Neuronal stem cell (in vitro differentiated cells): Measurements from ENCODE around the gene LRP1B.

Experiments
- DNase-seq: peaks from one replicate; pipeline ENCODE4 v3.0.0-alpha.2; 2013; ENCODE audit warnings: low spot score
- H2AFZ ChIP-seq: one replicate; pipeline ENCODE4 v1.6.1; 2013; ENCODE audit warnings: mild to moderate bottlenecking, low read length, inconsistent platforms
- H2AK5ac ChIP-seq: 2 replicates; pipeline ENCODE4 v1.6.1; 2013; ENCODE audit warnings: low read depth, mild to moderate bottlenecking, inconsistent platforms, low read length, moderate library complexity, mixed read lengths
- H2BK120ac ChIP-seq: 2 replicates; pipeline ENCODE4 v1.6.1; 2013; ENCODE audit warnings: low read depth, mild to moderate bottlenecking, inconsistent platforms, low read length, moderate library complexity, mixed read lengths
- H2BK12ac ChIP-seq: one replicate; pipeline ENCODE4 v1.6.1; 2013; ENCODE audit warnings: low read length, inconsistent platforms
- H2BK15ac ChIP-seq: 2 replicates; pipeline ENCODE4 v1.6.1; 2013; ENCODE audit warnings: mild to moderate bottlenecking, low read length, inconsistent platforms, mixed read lengths
- H2BK5ac ChIP-seq: one replicate; pipeline ENCODE4 v1.6.1; 2013; ENCODE audit warnings: inconsistent platforms, mild to moderate bottlenecking, low read length, moderate library complexity
- H3K14ac ChIP-seq: one replicate; pipeline ENCODE4 v1.6.1; 2013; ENCODE audit warnings: low read length, inconsistent platforms
- H3K18ac ChIP-seq: 2 replicates; pipeline ENCODE4 v1.6.1; 2013; ENCODE audit warnings: low read length, inconsistent platforms
- H3K23ac ChIP-seq: 2 replicates; pipeline ENCODE4 v1.6.1; 2013; ENCODE audit warnings: low read depth, mild to moderate bottlenecking, mixed read lengths, low read length, inconsistent platforms; ENCODE audit not compliant: poor library complexity
- H3K27ac ChIP-seq: replicated peaks from 3 replicates; pipeline ENCODE4 v1.5.1; 2013; ENCODE audit warnings: low read length, inconsistent platforms
- H3K27me3 ChIP-seq, 3 experiments: 2 replicates each; pipeline ENCODE4 v1.6.1; 2013; ENCODE audit warnings: low read length in 3 of 3, mild to moderate bottlenecking in 2 of 3, inconsistent platforms in 1 of 3, low read depth in 1 of 3, mixed read lengths in 1 of 3, moderate library complexity in 1 of 3; ENCODE audit not compliant: control insufficient read depth in 3 of 3, insufficient read depth in 3 of 3
- H3K36me3 ChIP-seq, 2 donors: replicated peaks in 1 of 2; 2 replicates each; pipeline ENCODE4 v1.6.1; 2013; ENCODE audit warnings: low read length in 2 of 2; ENCODE audit not compliant: control insufficient read depth in 2 of 2, insufficient read depth in 2 of 2
- H3K4ac ChIP-seq: 2 replicates; pipeline ENCODE4 v1.6.1; 2013; ENCODE audit warnings: inconsistent platforms, mild to moderate bottlenecking, low read length, moderate library complexity
- H3K4me1 ChIP-seq, 2 donors: 1 replicate in 1 of 2; 2 replicates in 1 of 2; pipeline ENCODE4 v1.6.1; 2013; ENCODE audit warnings: low read length in 2 of 2, low read depth in 1 of 2; ENCODE audit not compliant: control insufficient read depth in 2 of 2, insufficient read depth in 1 of 2
- H3K4me2 ChIP-seq: one replicate; pipeline ENCODE4 v1.6.1; 2013; ENCODE audit warnings: mild to moderate bottlenecking, low read length, inconsistent platforms; ENCODE audit not compliant: insufficient read depth, poor library complexity, severe bottlenecking
- H3K4me3 ChIP-seq, 2 donors: 2 replicates each; pipeline ENCODE4 v1.5.1; 2013; ENCODE audit warnings: low read length in 2 of 2, mild to moderate bottlenecking in 2 of 2, inconsistent platforms in 1 of 2, moderate library complexity in 1 of 2
- H3K79me1 ChIP-seq: one replicate; pipeline ENCODE4 v1.6.1; 2013; ENCODE audit warnings: low read depth, mild to moderate bottlenecking, inconsistent platforms, low read length, moderate library complexity
- H3K9ac ChIP-seq: one replicate; pipeline ENCODE4 v1.6.1; 2013; ENCODE audit warnings: mild to moderate bottlenecking, low read depth, low read length, inconsistent platforms; ENCODE audit not compliant: poor library complexity
- H3K9me3 ChIP-seq, 2 donors: replicated peaks in 1 of 2; 2 replicates each; pipeline versions ENCODE3 to v1.6.1; 2013; ENCODE audit warnings: low read length in 2 of 2, mild to moderate bottlenecking in 2 of 2, inconsistent platforms in 1 of 2, low read depth in 1 of 2, mixed read lengths in 1 of 2, moderate library complexity in 1 of 2; ENCODE audit not compliant: control insufficient read depth in 2 of 2, insufficient read depth in 1 of 2
- H4K8ac ChIP-seq: one replicate; pipeline ENCODE4 v1.6.1; 2013; ENCODE audit warnings: low read depth, mild to moderate bottlenecking, inconsistent platforms, low read length, moderate library complexity
- H4K91ac ChIP-seq: one replicate; pipeline ENCODE4 v1.6.1; 2013; ENCODE audit warnings: low read length, low read depth, mild to moderate bottlenecking, inconsistent platforms; ENCODE audit not compliant: poor library complexity
- WGBS, 2 donors: extraction: QIAGEN DNeasy Blood & Tissue Kit; methylation state at CpG; one replicate each; pipeline ENCODE4 v1.1.7; 2013; ENCODE audit warnings: missing lambda C conversion rate in 2 of 2, mixed read lengths in 1 of 2; ENCODE audit not compliant: insufficient read length in 2 of 2, insufficient replicate concordance in 1 of 2; ENCODE audit errors: extremely low coverage in 2 of 2; 5-methylcytosine and 5-hydroxymethylcytosine counted together

Gene LRP1B

DNA sequence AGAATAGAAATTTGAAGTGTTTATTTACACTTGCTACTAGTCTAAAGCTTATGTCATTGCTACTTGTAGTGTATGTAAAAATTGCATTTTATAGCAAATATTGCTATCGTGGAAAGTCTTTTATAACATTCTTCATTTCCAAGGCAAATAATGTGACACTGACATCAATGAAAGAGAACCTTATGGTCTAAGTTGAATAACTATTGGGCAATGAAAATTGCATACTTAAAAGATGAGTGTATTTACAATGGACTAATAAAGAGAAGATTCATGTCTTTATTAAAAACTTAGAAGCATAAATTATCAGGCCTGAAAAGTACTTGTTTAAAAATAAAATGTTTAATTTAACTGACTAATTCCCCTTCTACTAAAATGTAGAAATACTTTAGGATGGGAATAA lies 82.2 kb downstream of the LRP1B start:
- Histone ChIP-seq H3K27ac (no peak overlapping the region), H3K27me3 (no peaks in the 10 kb centered on the region), H3K4me3 (no peak overlapping the region), H3K9ac (no peak overlapping the region), H2BK12ac (no peak overlapping the region), H2AK5ac (no peak overlapping the region), H4K91ac (no peak overlapping the region), H2BK120ac (no peak overlapping the region), H3K4me2 (no peak overlapping the region), H2AFZ (no peak overlapping the region), H3K9me3 (no peaks in the 10 kb centered on the region), H3K36me3 (no peaks in the 10 kb centered on the region), H3K18ac (no peak overlapping the region), H2BK15ac (no peak overlapping the region), H3K23ac (no peak overlapping the region), H3K4ac (no peak overlapping the region), H2BK5ac (no peak overlapping the region), H3K79me1 (no peaks in the 10 kb centered on the region), H4K8ac (no peak overlapping the region), H3K14ac (no peak overlapping the region), H3K4me1 (peaks cover 1 to 2% of the 10 kb centered on the region in 2 donors)
- WGBS, 2 donors, result no CpG with 5 or more reads among the region's 1 CpG
- DNase-seq, result no peak

DNA sequence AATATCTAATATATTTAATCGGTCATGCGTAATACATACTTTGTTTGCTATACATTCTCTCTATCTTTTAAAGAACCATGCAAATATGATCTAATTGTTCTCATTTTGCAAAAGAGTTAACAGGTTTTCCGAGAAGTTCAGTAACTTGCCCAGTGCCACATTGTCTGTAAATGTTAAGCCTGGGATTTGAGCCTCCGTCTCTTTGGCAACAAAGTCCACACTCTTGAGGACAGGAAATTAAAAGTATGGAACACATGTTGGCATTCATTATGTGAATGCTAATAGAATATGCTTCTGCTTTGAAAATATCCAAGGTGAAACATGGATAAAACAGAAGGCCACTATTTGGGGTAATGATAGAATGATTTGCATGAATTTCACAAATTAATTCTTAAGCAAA lies 85.2 kb downstream of the LRP1B start:
- no peak overlapping the region for H3K23ac ChIP-seq
- H2BK12ac ChIP-seq, result no peak overlapping the region
- no peak overlapping the region for H3K4me3 ChIP-seq
- no peak overlapping the region for H4K8ac ChIP-seq
- H4K91ac ChIP-seq, result no peak overlapping the region
- H2AFZ ChIP-seq, result no peak overlapping the region
- H3K9ac ChIP-seq, result no peak overlapping the region
- H3K27me3 ChIP-seq, result no peaks in the 10 kb centered on the region
- H3K36me3 ChIP-seq, result no peaks in the 10 kb centered on the region
- no peak overlapping the region for H3K4me2 ChIP-seq
- H3K9me3 ChIP-seq, result no peaks in the 10 kb centered on the region
- H3K4me1 ChIP-seq, result peaks cover 1 to 2% of the 10 kb centered on the region in 2 donors
- no peak overlapping the region for H3K4ac ChIP-seq
- no peak overlapping the region for H2BK120ac ChIP-seq
- no CpG with 5 or more reads among the region's 4 CpGs for WGBS, 2 donors
- no peak overlapping the region for H2AK5ac ChIP-seq
- no peak overlapping the region for H3K27ac ChIP-seq
- DNase-seq, result no peak
- H2BK15ac ChIP-seq, result no peak overlapping the region
- H3K18ac ChIP-seq, result no peak overlapping the region
- H2BK5ac ChIP-seq, result no peak overlapping the region
- H3K14ac ChIP-seq, result no peak overlapping the region
- H3K79me1 ChIP-seq, result no peaks in the 10 kb centered on the region

DNA sequence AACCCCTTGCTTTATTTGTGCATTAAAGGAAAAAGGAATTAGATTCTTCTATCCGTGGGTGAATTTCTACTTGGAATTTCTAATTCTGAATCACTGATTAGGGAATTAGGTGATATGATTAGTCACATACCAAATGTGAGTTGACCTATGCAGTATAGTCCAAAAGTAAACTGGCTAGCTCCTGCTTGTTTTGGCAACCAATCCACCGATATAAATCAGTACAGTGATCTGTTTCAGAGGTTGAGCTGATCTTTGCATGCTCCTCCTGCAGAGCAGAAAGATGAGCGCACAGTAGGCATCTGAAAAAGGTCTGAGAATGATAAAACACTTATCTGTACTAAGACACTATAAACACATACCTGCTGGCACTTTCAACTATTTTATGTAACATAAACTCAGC lies 86.6 kb downstream of the LRP1B start:
- Histone ChIP-seq H3K4me3 (no peak overlapping the region), H3K27me3 (no peaks in the 10 kb centered on the region), H3K14ac (no peak overlapping the region), H2BK120ac (no peak overlapping the region), H3K4me1 (peaks cover 1 to 2% of the 10 kb centered on the region in 2 donors), H3K9me3 (no peaks in the 10 kb centered on the region), H2AK5ac (no peak overlapping the region), H4K91ac (no peak overlapping the region), H3K23ac (no peak overlapping the region), H2AFZ (no peak overlapping the region), H2BK5ac (no peak overlapping the region), H3K18ac (no peak overlapping the region), H3K27ac (no peak overlapping the region), H4K8ac (no peak overlapping the region), H3K4me2 (no peak overlapping the region), H3K9ac (no peak overlapping the region), H3K79me1 (no peaks in the 10 kb centered on the region), H3K36me3 (no peaks in the 10 kb centered on the region), H2BK12ac (no peak overlapping the region), H3K4ac (no peak overlapping the region), H2BK15ac (no peak overlapping the region)
- no CpG with 5 or more reads among the region's 3 CpGs for whole genome bisulfite sequencing, 2 donors
- DNase-seq, result no peak

DNA sequence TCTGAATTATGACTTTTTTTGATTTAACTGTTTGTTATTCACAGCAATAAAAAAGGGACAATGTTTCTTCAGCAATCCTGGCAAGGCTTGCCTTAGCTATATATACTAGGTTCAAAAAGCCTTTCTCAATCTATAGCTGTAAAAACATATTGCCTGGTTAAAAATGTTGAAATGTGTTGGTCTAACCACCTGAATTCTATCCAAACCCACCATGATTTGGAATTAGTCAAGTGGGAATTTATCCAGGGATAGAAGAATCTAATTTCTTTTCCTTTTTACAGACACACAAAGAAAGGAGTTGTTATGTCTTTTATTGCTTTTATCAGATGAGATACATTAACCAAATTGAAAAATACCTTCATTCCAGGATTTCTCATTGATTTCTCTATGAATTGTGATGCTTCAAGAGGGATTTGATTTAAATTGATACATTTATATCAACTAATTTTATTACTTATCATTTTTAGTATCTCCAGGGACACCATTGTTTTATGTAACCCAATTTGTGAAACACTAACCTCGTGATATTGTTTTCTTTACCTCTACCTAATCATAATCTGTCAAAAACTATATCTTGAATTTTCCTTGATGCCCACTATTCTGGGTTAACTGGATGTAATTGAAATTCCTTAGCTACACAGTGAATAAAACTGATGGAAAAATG lies 88.1 kb downstream of the LRP1B start:
- no peak overlapping the region for H3K23ac ChIP-seq

More for the DNA sequence above, 88.1 kb downstream of the LRP1B start:
- no CpG with 5 or more reads among the region's 1 CpG for WGBS, 2 donors
- H3K4ac ChIP-seq, result no peak overlapping the region
- no peaks in the 10 kb centered on the region for H3K9me3 ChIP-seq
- no peak overlapping the region for H4K91ac ChIP-seq
- no peaks in the 10 kb centered on the region for H3K27me3 ChIP-seq
- no peak overlapping the region for H3K18ac ChIP-seq
- H3K4me3 ChIP-seq, result no peak overlapping the region
- no peaks in the 10 kb centered on the region for H3K79me1 ChIP-seq
- H3K27ac ChIP-seq, result no peak overlapping the region
- H2AFZ ChIP-seq, result no peak overlapping the region
- H3K9ac ChIP-seq, result no peak overlapping the region
- no peak overlapping the region for H2BK120ac ChIP-seq
- H3K36me3 ChIP-seq, result no peaks in the 10 kb centered on the region
- no peak overlapping the region for H2BK15ac ChIP-seq
- no peak overlapping the region for H2BK12ac ChIP-seq
- H2BK5ac ChIP-seq, result no peak overlapping the region
- H3K4me2 ChIP-seq, result no peak overlapping the region
- no peak overlapping the region for H2AK5ac ChIP-seq
- no peak overlapping the region for H4K8ac ChIP-seq
- DNase-seq, result no peak
- H3K14ac ChIP-seq, result no peak overlapping the region
- peaks cover 1 to 2% of the 10 kb centered on the region in 2 donors for H3K4me1 ChIP-seq
